Measurements from ENCODE around the gene TMEM52.

GRCh38 chr1:1903224-1903623 lies 15.9 kb downstream of the TMEM52 start:
- no peak for TF ChIP-seq MAX (IDR thresholded peaks at IDR 0.05; ENCODE audit: low read depth)
- no peak for TF ChIP-seq CTCF (IDR thresholded peaks at IDR 0.05)
- TF ChIP-seq RAD21 (IDR thresholded peaks at IDR 0.05; ENCODE audit: low read length), result no peak
- no peak for TF ChIP-seq EP300 (IDR thresholded peaks at IDR 0.05; ENCODE audit: borderline replicate concordance in 1 of 2, low read depth in 1 of 2, low read length in 1 of 2)
- no peak for TF ChIP-seq MEF2A (IDR thresholded peaks at IDR 0.05; ENCODE audit: borderline replicate concordance, low read depth)
- TF ChIP-seq POLR2AphosphoS5 (IDR thresholded peaks at IDR 0.05; ENCODE audit: low read depth, low read length), result no peak
- TF ChIP-seq EZH2phosphoT487 (IDR thresholded peaks at IDR 0.05; ENCODE audit: borderline replicate concordance, low read depth), result no peak
- TF ChIP-seq, protein P1, sequence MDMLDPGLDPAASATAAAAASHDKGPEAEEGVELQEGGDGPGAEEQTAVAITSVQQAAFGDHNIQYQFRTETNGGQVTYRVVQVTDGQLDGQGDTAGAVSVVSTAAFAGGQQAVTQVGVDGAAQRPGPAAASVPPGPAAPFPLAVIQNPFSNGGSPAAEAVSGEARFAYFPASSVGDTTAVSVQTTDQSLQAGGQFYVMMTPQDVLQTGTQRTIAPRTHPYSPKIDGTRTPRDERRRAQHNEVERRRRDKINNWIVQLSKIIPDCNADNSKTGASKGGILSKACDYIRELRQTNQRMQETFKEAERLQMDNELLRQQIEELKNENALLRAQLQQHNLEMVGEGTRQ (IDR thresholded peaks at IDR 0.05; ENCODE audit: borderline replicate concordance, low read depth, low read length), result no peak
- no peak for TF ChIP-seq RCOR1 (IDR thresholded peaks at IDR 0.05; ENCODE audit: low read length)
- TF ChIP-seq MXI1 (IDR thresholded peaks at IDR 0.05; ENCODE audit: low read depth, low read length), result no peak
- TF ChIP-seq FOXM1 (IDR thresholded peaks at IDR 0.05; ENCODE audit: low read depth), result no peak
- TF ChIP-seq YY1 (IDR thresholded peaks at IDR 0.05; ENCODE audit: low read depth), result no peak
- no peak for TF ChIP-seq TAF1 (IDR thresholded peaks at IDR 0.05; ENCODE audit: borderline replicate concordance, low read depth, low read length)

Data from SK-N-SH (cell line).